HG02981 (cell line): ENCODE measurements around the gene GLTPD2.

Source experiments
- ATAC-seq: cut with Tn5 transposase; IDR thresholded peaks from one replicate; pipeline ENCODE4 v1.9.1; 2021; ENCODE audit warnings: mild to moderate bottlenecking, moderate library complexity; ENCODE audit not compliant: unreplicated experiment

Gene GLTPD2

GRCh38 chr17:4769628-4770027 is 19.1 kb upstream of the GLTPD2 start:
- no peak for ATAC-seq

GRCh38 chr17:4771519-4772234 is 17.1 kb upstream of the GLTPD2 start, which contains the start of gene TM4SF5:
Gene TM4SF5, plus strand, starts transcription at chr17:4771886. Its CDS starts 37 bp downstream, at chr17:4771923.
- no peak for ATAC-seq

- ATAC-seq = no peak
Observed at GRCh38 chr17:4772235-4772613, 16.5 kb upstream of the GLTPD2 start.

GRCh38 chr17:4777969-4778760 is 10.6 kb upstream of the GLTPD2 start:
- ATAC-seq = no peak

- ATAC-seq = no peak
Observed at GRCh38 chr17:4780325-4780955, 8.3 kb upstream of the GLTPD2 start.

- ATAC-seq = no peak
Observed at GRCh38 chr17:4782652-4783051, 6.1 kb upstream of the GLTPD2 start.

GRCh38 chr17:4785311-4786105 is 3.3 kb upstream of the GLTPD2 start:
- no peak for ATAC-seq

GRCh38 chr17:4786106-4786511 is 2.7 kb upstream of the GLTPD2 start, which contains the start of gene VMO1:
Gene VMO1, minus strand, starts transcription at chr17:4786364. Its CDS starts 12 bp downstream, at chr17:4786352.
- no peak for ATAC-seq

GRCh38 chr17:4786516-4786915 is 2.2 kb upstream of the GLTPD2 start:
- ATAC-seq = no peak

- no peak for ATAC-seq
Observed at GRCh38 chr17:4788159-4788806, 481 bp upstream of the GLTPD2 start.

- ATAC-seq = no peak
Observed at GRCh38 chr17:4789701-4789950, 862 bp downstream of the GLTPD2 start.

GRCh38 chr17:4789951-4790704 is 1.4 kb downstream of the GLTPD2 start:
- ATAC-seq = peak; percentile 81

- ATAC-seq = no peak
Observed at GRCh38 chr17:4790705-4791088, 1.9 kb downstream of the GLTPD2 start.

GRCh38 chr17:4795168-4795567 is 6.4 kb downstream of the GLTPD2 start:
- no peak for ATAC-seq

GRCh38 chr17:4796552-4796920 is 7.8 kb downstream of the GLTPD2 start:
- ATAC-seq = no peak

- ATAC-seq = no peak
Observed at GRCh38 chr17:4800462-4801196, 11.9 kb downstream of the GLTPD2 start.

GRCh38 chr17:4802228-4802627 is 13.5 kb downstream of the GLTPD2 start, which contains the start of gene C17orf114:
Gene C17orf114, minus strand, starts transcription at chr17:4802328.
- no peak for ATAC-seq

- no peak for ATAC-seq
Observed at GRCh38 chr17:4806456-4806776, 17.7 kb downstream of the GLTPD2 start.
